HG02759 (cell line): Measurements from ENCODE around the gene SEMA3E.
"Not testable (repeated sequence)": the region's sequence is repeated elsewhere in the genome, so short reads cannot be mapped to it uniquely, and the experiment has no call there.

ENCODE experiments used
- ATAC-seq: cut with Tn5 transposase; IDR thresholded peaks from one replicate; pipeline ENCODE4 v1.9.1; 2021; ENCODE audit warnings: mild to moderate bottlenecking, moderate library complexity; ENCODE audit not compliant: unreplicated experiment

SEMA3E gene

DNA sequence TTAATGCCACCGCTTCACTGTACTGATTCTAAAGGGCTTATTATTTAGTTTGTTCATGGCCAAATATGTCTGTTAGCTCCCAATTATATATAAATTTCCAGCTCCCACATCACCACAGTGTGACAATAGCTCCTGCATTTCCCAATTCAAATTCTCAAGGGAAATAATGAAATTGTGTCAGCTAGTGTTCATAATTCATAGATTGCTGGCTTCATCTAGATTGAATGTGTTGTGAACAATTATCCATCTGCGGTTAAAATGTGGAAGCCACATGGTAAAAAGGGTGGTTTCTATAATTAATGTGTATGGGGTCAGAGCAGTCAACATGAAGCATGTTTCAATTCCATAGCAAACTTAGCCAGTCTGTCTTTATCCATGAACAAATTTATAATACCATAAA, 154.3 kb downstream of the SEMA3E start:
- ATAC-seq: no peak

DNA sequence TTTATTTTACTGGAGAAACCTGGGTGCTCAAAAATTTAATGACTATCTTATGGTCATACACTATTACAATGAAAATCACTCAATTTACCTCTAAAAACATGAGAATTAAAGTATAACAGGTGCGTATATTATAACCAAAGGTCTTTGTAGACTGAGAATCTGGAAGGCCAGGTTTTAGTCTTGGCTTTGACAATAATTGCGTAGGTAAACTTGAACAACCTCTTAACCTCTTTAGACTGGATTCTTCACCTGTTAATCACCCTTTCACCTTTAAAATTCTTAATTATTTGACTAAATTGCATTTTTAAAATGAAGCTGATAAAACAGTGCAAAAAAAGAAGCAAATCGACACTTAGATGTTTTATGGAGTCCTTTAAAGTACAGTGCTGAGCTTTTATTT, 156.1 kb downstream of the SEMA3E start:
- ATAC-seq: no peak

DNA sequence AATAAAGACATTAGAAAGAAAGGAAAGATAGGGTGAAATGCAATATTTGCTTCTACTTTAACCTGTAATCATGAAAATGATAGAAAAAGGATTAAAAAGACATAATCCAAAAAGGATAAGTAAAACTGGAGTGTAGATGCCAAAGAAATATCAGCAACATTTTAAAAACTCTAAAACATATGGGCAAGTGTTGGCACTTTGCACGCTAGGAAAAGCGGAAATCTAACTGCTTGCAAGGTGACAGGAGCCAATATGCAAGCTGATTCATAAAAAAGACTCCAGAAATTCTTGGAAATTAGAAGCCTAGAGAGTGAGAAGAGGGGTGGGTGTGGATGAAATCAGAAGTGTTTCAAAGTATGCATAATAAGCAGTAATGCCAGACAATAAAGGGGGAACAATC, 161.1 kb downstream of the SEMA3E start:
- no peak for ATAC-seq

- ATAC-seq: no peak
Measured at GRCh38 chr7:83486957-83487356, 162.0 kb downstream of the SEMA3E start.

- ATAC-seq: no peak
Measured at GRCh38 chr7:83486536-83486935, 162.4 kb downstream of the SEMA3E start.

GRCh38 chr7:83484826-83485225, 164.1 kb downstream of the SEMA3E start:
- no peak for ATAC-seq

DNA sequence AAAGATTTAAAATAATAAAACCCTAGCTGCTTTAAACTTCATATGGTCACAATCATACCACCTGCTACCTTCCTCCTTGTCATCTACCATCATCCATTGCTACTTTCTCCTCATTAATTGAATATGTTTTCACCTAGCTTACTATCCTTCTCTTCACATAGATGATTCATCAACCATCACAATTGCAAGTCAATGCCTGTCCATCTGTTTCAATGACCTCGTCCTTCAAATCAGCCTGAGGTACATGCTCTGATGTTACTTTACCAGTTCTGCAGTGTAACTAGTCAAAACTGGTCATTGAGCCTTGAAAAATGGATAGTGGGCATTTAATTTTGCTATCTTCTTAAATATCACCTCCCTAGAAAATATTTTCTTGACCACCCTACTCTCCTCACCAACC, 164.7 kb downstream of the SEMA3E start:
- no peak for ATAC-seq

DNA sequence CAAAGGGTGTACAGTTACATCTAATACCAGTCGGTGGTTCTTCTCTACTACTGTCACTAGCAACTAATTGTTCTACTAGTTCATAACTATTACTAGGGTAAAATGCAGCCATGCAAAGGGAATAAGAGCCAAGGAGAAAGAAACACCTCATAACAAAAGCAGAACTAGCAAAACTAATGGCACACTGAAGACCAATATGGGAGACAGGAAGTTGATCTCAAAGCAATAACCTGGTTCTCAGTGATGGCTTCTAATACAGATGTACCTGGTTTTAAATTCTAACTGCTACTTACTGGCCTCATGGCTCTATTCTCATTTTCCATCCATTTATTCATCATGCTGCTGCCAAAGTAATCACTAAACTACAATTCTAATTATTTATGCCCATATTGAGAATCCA, 170.3 kb downstream of the SEMA3E start:
- ATAC-seq: no peak

- ATAC-seq: no peak
Measured at GRCh38 chr7:83476511-83477050, 172.4 kb downstream of the SEMA3E start.

DNA sequence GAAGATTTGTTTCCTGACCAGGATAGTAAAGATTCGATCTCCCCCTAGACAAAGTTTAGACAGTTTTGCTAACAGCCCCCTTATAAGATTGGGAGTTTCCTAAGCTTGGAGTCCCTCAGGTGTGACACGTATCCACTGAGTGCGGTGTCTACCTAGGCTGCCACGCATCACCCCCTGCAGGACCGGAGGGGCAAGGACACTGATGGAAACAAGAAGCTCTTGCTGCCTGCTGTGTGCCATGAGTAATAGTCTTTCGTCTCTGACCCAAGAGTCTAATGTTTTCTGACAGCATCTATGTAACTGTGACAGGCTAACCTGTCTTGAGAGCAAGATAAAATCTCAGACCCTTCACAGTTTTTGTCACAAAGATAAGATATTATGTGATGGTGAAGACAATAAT, 173.5 kb downstream of the SEMA3E start:
- ATAC-seq: no peak

- no peak for ATAC-seq
Measured at GRCh38 chr7:83472376-83472775, 176.6 kb downstream of the SEMA3E start.

DNA sequence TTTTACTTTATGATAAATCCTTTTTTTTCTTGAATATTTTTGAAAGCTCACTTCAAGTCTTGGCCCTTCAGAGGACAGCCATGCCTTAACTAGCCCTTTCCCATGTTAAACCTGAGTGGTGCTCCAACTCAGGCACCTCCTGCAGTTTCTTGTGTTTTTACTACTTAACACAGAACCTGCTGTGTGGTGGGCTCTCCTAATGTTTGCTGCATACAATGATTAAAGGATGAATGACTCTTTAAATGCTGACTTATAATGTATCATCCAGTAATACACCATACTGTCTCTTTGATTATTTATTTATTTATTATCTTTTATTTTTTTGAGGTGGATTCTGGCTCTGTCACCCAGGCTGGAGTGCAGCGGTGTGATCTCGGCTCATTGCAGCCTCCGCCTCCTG, 179.4 kb downstream of the SEMA3E start:
- ATAC-seq: no peak

DNA sequence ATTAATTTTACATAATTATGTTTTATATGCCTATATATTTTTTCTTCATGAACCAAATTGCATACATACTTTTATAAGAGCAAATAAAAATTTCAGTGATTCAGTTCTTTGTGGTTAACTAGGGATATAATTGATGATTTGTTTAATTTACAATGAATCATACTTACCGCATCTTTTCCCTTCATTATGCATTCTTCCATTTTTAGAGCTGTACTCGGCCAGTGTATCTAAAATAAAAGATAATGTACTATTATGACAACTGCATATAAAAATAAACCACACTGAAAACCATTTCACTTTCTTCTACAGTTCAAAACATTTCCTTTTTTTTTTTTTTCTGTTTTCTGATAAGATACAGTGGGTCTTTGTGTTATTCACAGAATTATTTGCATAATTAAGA, 179.9 kb downstream of the SEMA3E start:
- ATAC-seq: no peak

DNA sequence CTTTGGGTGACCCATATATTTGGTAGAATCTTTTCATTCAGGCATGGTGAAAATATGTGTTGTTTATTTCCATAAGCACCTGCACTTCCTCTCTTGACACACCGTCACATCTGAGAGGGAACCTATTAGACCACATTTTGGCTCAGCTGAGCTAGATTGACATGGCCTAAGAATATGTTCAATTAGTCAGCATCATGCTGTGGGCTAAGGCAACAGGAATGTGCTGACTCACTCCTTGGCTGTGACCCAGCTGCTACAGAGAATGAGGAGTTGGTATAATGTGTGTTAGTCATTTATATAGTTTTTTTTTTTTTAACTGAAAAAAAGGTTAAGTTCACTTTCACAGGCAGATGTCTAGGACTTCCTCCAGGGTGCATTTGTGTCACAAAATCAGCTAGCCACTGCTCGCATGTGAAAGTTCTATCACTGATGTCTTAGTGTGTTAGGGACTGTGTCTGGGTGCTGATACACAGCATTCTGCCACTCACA, 180.6 kb downstream of the SEMA3E start:
- ATAC-seq: peak; percentile 84

DNA sequence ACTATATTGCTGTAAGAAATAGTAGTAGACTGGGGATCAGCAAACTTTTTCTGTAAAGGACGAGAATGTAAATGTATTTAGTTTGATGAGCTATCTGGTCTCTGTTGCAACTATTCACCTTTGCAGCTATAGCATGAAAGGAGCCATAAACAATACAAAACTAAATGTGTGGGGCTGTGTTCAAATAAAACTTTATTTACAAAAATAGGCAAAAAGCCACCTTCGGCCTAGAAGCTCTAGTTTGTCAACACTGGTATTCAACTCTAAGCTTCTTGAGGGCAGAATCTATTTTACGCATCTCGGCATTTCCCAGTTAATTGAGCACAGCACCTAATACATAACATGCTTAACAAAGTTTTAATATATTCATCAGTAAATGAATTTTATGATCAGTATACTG, 181.4 kb downstream of the SEMA3E start:
- no peak for ATAC-seq

DNA sequence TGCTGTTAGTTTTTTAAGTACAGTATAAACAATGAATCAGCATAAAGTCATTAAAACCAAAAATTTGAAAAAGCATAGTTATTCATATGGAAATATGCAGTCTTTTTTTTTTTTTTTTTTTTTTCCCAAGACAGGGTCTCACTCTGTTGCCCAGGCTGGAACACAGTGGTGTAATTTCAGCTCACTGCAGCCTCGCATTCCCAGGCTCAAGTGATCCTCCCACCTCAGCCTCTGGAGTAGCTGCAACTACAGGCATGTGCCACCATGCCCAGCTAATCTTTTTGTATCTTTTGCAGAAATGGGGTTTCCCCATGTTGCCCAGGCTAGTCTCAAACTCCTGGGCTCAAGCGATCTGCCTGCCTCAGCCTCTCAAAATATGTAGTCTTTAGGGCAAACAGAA, 182.0 kb downstream of the SEMA3E start:
- no peak for ATAC-seq

DNA sequence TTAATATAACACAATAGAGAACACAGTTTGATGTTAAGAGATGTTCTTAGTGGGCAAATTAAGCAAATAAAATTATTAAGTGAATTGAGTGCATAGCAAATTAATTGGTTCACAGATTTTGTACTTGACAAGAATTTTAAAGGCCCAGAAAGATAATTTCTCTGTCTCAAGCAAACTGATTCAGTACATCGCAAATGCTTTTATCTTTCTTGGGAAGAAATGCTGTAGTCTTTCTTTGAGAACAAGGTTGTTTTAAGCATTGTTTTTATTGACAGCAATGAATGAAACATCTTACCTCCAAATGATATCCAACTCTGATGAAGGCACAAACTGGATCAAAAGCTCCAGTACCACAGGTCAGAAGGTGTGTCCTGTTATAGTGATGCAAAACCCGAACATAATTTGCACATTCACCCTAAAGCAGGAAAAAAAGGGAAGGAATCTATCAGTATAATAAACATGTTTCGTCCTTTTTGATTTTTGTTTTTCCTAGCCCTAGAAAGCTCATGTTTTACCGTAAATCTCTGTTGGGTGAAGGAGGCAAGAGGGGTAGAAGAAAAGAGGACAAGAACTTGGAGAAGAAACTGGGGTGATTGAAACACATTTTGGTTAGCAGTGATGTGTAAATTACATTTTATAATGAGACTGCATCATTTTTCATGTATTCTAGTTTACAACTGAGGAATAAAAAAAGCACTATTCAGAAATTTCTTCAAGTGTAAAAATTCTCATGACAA, 182.6 kb downstream of the SEMA3E start:
- ATAC-seq: no peak

DNA sequence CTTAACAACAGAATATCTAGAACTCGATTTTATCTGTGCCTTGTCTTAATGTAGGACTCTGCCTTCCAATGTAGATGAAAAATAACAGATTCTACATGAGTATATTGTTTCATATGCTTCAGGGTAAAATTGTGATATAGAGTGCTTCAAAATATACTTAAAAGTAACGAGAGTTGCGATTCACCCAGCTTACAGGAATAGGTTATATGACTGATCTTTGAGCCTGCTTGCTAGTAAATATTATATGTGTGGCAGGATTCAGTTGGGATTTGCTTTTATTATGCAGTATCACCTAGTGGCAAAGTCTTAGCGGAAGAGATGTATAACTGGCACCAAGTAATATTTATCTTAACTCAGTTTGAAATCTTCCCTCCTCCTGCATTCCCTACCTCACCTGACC, 183.3 kb downstream of the SEMA3E start:
- ATAC-seq: no peak

DNA sequence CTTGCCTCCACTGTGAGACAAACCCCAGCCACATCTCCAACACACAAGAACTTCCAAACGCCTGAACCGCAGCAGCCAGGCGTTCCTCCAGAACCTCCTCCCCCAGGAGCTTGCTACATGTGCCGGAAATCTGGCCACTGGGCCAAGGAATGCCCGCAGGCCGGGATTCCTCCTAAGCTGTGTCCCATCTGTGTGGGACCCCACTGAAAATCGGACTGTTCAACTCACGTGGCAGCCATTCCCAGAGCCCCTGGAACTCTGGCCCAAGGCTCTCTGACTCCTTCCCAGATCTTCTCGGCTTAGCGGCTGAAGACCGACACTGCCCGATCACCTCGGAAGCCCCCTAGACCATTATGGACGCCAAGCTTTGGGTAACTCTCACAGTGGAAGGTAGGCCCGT, 187.1 kb downstream of the SEMA3E start:
- not testable (repeated sequence) for ATAC-seq

- not testable (repeated sequence) for ATAC-seq
Measured at GRCh38 chr7:83459930-83460653, 188.8 kb downstream of the SEMA3E start.

DNA sequence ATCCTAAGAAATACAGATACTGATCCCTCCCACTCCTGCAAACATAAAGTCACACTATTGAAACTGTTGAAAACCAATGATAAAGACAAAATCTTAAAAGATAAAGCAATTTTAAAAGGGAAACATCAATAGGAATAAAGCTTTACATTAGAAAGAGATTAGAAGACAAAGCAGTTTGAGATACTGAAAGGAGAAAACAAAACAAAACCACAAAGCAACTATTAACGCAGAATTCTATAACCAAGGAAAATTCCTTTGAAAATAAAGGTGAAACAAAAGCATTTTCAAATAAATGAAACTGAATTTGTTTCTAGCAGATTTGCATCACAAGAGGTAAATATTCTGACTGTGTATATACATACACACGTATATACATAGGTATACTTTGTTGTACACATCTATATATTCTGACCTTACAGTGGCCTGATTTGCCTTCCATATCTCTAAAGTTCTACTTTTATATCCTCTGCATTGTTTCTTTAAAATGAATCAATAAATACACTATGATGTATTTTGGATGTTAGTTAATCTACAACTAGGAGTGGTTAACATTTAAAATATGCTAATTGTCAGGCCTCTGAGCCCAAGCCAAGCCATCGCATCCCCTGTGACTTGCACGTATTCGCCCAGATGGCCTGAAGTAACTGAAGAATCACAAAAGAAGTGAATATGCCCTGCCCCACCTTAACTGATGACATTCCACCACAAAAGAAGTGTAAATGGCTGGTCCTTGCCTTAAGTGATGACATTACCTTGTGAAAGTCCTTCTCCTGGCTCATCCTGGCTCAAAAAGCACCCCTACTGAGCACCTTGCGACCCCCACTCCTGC, 189.6 kb downstream of the SEMA3E start:
- not testable (repeated sequence) for ATAC-seq
